ENCODE results near the gene S100A12.

S100A12 gene

GRCh38 chr1:153390938-153391710 is 15.7 kb upstream of the S100A12 start, which contains the start of gene S100A8:
S100A8 (minus strand) TSS chr1:153391073; CDS start chr1:153390535, 538 bp downstream.
- Histone ChIP-seq H3K79me2 (ENCODE audit: control insufficient read depth, low read length) (no peaks in the 10 kb centered on the region), H3F3A (ENCODE audit: control insufficient read depth, insufficient read depth) (no peaks in the 10 kb centered on the region), H3K36me3 (ENCODE audit: control insufficient read depth, low read length) (no peaks in the 10 kb centered on the region), H3K4me2 (ENCODE audit: low read length) (no peak within 1 kb of the TSS), H3K9me3 (ENCODE audit: control insufficient read depth, insufficient read depth, low read length) (no peaks in the 10 kb centered on the region), H3K9me2 (replicated peaks; ENCODE audit: control insufficient read depth, low read length) (no peaks in the 10 kb centered on the region), H4K20me1 (ENCODE audit: control insufficient read depth, insufficient read depth, low read depth, low read length) (no peaks in the 10 kb centered on the region), H3K27me3 (ENCODE audit: control insufficient read depth, low read length) (peaks cover 7% of the 10 kb centered on the region; the same call in 1 of the 2 replicates), H3K4me3 (ENCODE audit: low read length) (no peak within 1 kb of the TSS), H3K27ac (ENCODE audit: low read depth, low read length) (no peak within 1 kb of the TSS), H3K4me1 (ENCODE audit: control insufficient read depth, low read length) (no peaks in the 10 kb centered on the region)
- no peak for TF ChIP-seq CTCF (IDR thresholded peaks at IDR 0.05; ENCODE audit: low read depth, low read length, poor library complexity, severe bottlenecking)
- TF ChIP-seq EZH2phosphoT487 (IDR thresholded peaks at IDR 0.05; ENCODE audit: borderline replicate concordance, low read length): no peak

DNA sequence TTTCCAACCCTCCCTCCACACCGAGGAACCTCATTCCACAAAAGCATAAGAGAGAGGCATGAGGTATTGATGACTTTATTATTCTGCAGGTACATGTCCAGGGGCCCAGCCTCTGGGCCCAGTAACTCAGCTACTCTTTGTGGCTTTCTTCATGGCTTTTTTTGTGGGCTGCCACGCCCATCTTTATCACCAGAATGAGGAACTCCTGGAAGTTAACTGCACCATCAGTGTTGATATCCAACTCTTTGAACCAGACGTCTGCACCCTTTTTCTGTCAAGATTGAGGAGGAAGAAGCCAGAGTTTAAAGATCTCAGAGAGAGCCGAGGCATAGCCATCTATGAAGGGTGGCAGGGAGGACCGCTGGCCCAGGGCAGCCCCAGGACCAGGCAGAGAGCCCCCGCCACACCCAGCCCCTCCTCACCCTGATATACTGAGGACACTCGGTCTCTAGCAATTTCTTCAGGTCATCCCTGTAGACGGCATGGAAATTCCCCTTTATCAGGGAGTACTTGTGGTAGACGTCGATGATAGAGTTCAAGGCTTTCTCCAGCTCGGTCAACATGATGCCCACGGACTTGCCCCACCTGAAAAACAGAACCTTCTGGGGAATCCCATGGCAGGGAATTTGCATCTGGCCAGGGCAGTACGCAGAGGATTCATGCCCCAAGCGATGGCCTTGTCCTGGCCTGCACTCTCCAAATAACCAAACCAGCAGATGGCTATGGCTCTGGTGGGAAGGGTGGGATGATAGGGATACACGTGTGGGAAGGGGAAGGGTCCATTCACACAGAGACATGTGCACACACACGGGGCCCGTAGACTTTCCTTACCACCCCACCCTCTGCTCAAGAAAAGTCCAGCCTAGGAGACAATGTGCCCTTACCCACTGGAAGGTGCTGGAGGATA is 14.8 kb upstream of the S100A12 start:
- TF ChIP-seq EZH2phosphoT487 (IDR thresholded peaks at IDR 0.05; ENCODE audit: borderline replicate concordance, low read length) (no peak), CTCF (IDR thresholded peaks at IDR 0.05; ENCODE audit: low read depth, low read length, poor library complexity, severe bottlenecking) (no peak)
- Histone ChIP-seq H3K27ac (ENCODE audit: low read depth, low read length) (no peak overlapping the region), H3K4me1 (ENCODE audit: control insufficient read depth, low read length) (no peaks in the 10 kb centered on the region)

GRCh38 chr1:153389401-153389800 is 14.0 kb upstream of the S100A12 start:
- Histone ChIP-seq H3K4me1 (ENCODE audit: control insufficient read depth, low read length) (no peaks in the 10 kb centered on the region), H3K9me3 (ENCODE audit: control insufficient read depth, insufficient read depth, low read length) (no peaks in the 10 kb centered on the region), H3K27me3 (ENCODE audit: control insufficient read depth, low read length) (peaks cover 13% of the 10 kb centered on the region; the same call in 1 of the 2 replicates), H3K79me2 (ENCODE audit: control insufficient read depth, low read length) (no peaks in the 10 kb centered on the region), H3K4me3 (ENCODE audit: low read length) (no peak overlapping the region), H4K20me1 (ENCODE audit: control insufficient read depth, insufficient read depth, low read depth, low read length) (no peaks in the 10 kb centered on the region), H3K27ac (ENCODE audit: low read depth, low read length) (no peak overlapping the region), H3K4me2 (ENCODE audit: low read length) (no peak overlapping the region), H3K9me2 (replicated peaks; ENCODE audit: control insufficient read depth, low read length) (no peaks in the 10 kb centered on the region), H3F3A (ENCODE audit: control insufficient read depth, insufficient read depth) (no peaks in the 10 kb centered on the region), H3K36me3 (ENCODE audit: control insufficient read depth, low read length) (no peaks in the 10 kb centered on the region)
- no peak for TF ChIP-seq EZH2phosphoT487 (IDR thresholded peaks at IDR 0.05; ENCODE audit: borderline replicate concordance, low read length)
- TF ChIP-seq CTCF (IDR thresholded peaks at IDR 0.05; ENCODE audit: low read depth, low read length, poor library complexity, severe bottlenecking): no peak

More for the DNA sequence above, 14.8 kb upstream of the S100A12 start:
- Histone ChIP-seq H3K79me2 (ENCODE audit: control insufficient read depth, low read length) (no peaks in the 10 kb centered on the region), H3K27me3 (ENCODE audit: control insufficient read depth, low read length) (peaks cover 10% of the 10 kb centered on the region; the same call in 1 of the 2 replicates), H3K4me3 (ENCODE audit: low read length) (no peak overlapping the region), H3K4me2 (ENCODE audit: low read length) (no peak overlapping the region), H3K36me3 (ENCODE audit: control insufficient read depth, low read length) (no peaks in the 10 kb centered on the region), H3K9me2 (replicated peaks; ENCODE audit: control insufficient read depth, low read length) (no peaks in the 10 kb centered on the region), H3F3A (ENCODE audit: control insufficient read depth, insufficient read depth) (no peaks in the 10 kb centered on the region), H4K20me1 (ENCODE audit: control insufficient read depth, insufficient read depth, low read depth, low read length) (no peaks in the 10 kb centered on the region), H3K9me3 (ENCODE audit: control insufficient read depth, insufficient read depth, low read length) (no peaks in the 10 kb centered on the region)
